HG03025 (cell line): ENCODE measurements around the gene GALNT9.

Experiments used
- ATAC-seq: cut with Tn5 transposase; IDR thresholded peaks from one replicate; pipeline ENCODE4 v1.9.1; 2021; ENCODE audit warnings: mild to moderate bottlenecking, moderate library complexity; ENCODE audit not compliant: unreplicated experiment, low FRiP score

Gene GALNT9

GRCh38 chr12:132345126-132345525 lies 15.7 kb upstream of the GALNT9 start:
- ATAC-seq = no peak

- ATAC-seq = no peak
These were observed 15.2 kb upstream of the GALNT9 start for GRCh38 chr12:132344601-132345000.

GRCh38 chr12:132344181-132344580 lies 14.8 kb upstream of the GALNT9 start:
- ATAC-seq = no peak

GRCh38 chr12:132343294-132344004 lies 14.1 kb upstream of the GALNT9 start:
- ATAC-seq = no peak

GRCh38 chr12:132342251-132343227 lies 13.2 kb upstream of the GALNT9 start:
- ATAC-seq = no peak

GRCh38 chr12:132341318-132342050 lies 12.1 kb upstream of the GALNT9 start:
- ATAC-seq = no peak

- ATAC-seq = no peak
These were observed 11.1 kb upstream of the GALNT9 start for GRCh38 chr12:132340266-132341035.

GRCh38 chr12:132339856-132340255 lies 10.5 kb upstream of the GALNT9 start:
- no peak for ATAC-seq

GRCh38 chr12:132338781-132339180 lies 9.4 kb upstream of the GALNT9 start:
- ATAC-seq = no peak

GRCh38 chr12:132338311-132338710 lies 8.9 kb upstream of the GALNT9 start:
- no peak for ATAC-seq

GRCh38 chr12:132337557-132337956 lies 8.2 kb upstream of the GALNT9 start:
- no peak for ATAC-seq

GRCh38 chr12:132336451-132337413 lies 7.3 kb upstream of the GALNT9 start:
- ATAC-seq = no peak

GRCh38 chr12:132335179-132335756 lies 5.9 kb upstream of the GALNT9 start:
- ATAC-seq = no peak

GRCh38 chr12:132333766-132334165 lies 4.4 kb upstream of the GALNT9 start:
- no peak for ATAC-seq

- no peak for ATAC-seq
These were observed 3.9 kb upstream of the GALNT9 start for GRCh38 chr12:132333273-132333672.

- ATAC-seq = no peak
These were observed 1.1 kb upstream of the GALNT9 start for GRCh38 chr12:132330549-132330881.

- no peak for ATAC-seq
These were observed 545 bp upstream of the GALNT9 start for GRCh38 chr12:132329720-132330548.
